GM23338 (cell line): ENCODE data around the gene GLG1. TPM values are rescaled to one million over a fixed set of nuclear protein-coding genes. Genes with fewer than 3 reads are reported as not detected.
"Not testable (repeated sequence)": the region's sequence is repeated elsewhere in the genome, so short reads cannot be mapped to it uniquely, and the experiment has no call there.

Experiments used
- ATAC-seq: fragments of 200-7000 bp; cut with Tn5 transposase; 3 replicates; pipeline ENCODE4 v1.9.1; 2020
- DNase-seq: peaks from one replicate; pipeline ENCODE4 v3.0.0-alpha.2; 2015; ENCODE audit warnings: low spot score
- H2AFZ ChIP-seq: fragments of 200-600 bp; sonication (generic); 2 replicates; pipeline ENCODE4 v1.8.0; 2016; ENCODE audit warnings: antibody characterized with exemption, mild to moderate bottlenecking, moderate library complexity
- H3F3A ChIP-seq: fragments of 200-600 bp; sonication (generic); replicated peaks from 2 replicates; pipeline ENCODE4 v1.8.0; 2017; ENCODE audit warnings: antibody characterized with exemption, mixed run types, low read depth
- H3K27ac ChIP-seq: fragments of 200-600 bp; sonication (generic); 2 replicates; pipeline ENCODE4 v1.6.1; 2016; ENCODE audit warnings: low read depth
- H3K27me3 ChIP-seq: fragments of 200-600 bp; sonication (generic); 2 replicates; pipeline ENCODE4 v1.8.0; 2016; ENCODE audit warnings: mild to moderate bottlenecking, mixed run types, moderate library complexity; ENCODE audit not compliant: insufficient read depth
- H3K36me3 ChIP-seq: fragments of 200-600 bp; sonication (generic); 2 replicates; pipeline ENCODE4 v1.8.0; 2016; ENCODE audit warnings: mild to moderate bottlenecking; ENCODE audit not compliant: insufficient read depth
- H3K4me1 ChIP-seq: fragments of 200-600 bp; sonication (generic); 2 replicates; pipeline ENCODE4 v1.8.0; 2016; ENCODE audit warnings: mild to moderate bottlenecking, moderate library complexity; ENCODE audit not compliant: insufficient read depth
- H3K4me2 ChIP-seq: fragments of 200-600 bp; sonication (generic); 2 replicates; pipeline ENCODE4 v1.7.1; 2017; ENCODE audit warnings: mixed run types
- H3K4me3 ChIP-seq: fragments of 200-600 bp; sonication (generic); 2 replicates; pipeline ENCODE4 v1.6.1; 2016; ENCODE audit warnings: mixed run types
- H3K79me2 ChIP-seq: fragments of 200-600 bp; sonication (generic); replicated peaks from 2 replicates; pipeline ENCODE4 v1.8.0; 2017; ENCODE audit warnings: mild to moderate bottlenecking; ENCODE audit not compliant: insufficient read depth
- H3K9me2 ChIP-seq: fragments of 200-600 bp; sonication (generic); 2 replicates; pipeline ENCODE4 v1.8.0; 2017; ENCODE audit not compliant: insufficient read depth
- H4K20me1 ChIP-seq: fragments of 200-600 bp; sonication (generic); replicated peaks from 2 replicates; pipeline ENCODE4 v1.8.0; 2017; ENCODE audit warnings: mild to moderate bottlenecking; ENCODE audit not compliant: insufficient read depth
- H3K27ac Mint-ChIP-seq: 2 replicates; pipeline ENCODE4 v1.8.0; 2020; ENCODE audit warnings: inconsistent platforms, mild to moderate bottlenecking, moderate library complexity, mixed read lengths
- H3K27me3 Mint-ChIP-seq: 3 replicates; pipeline ENCODE4 v1.8.0; 2022; ENCODE audit warnings: low read depth, mild to moderate bottlenecking, moderate library complexity, mixed read lengths, inconsistent platforms; ENCODE audit not compliant: insufficient read depth, poor library complexity
- H3K36me3 Mint-ChIP-seq: 3 replicates; pipeline ENCODE4 v1.8.0; 2021; ENCODE audit warnings: low read depth, mild to moderate bottlenecking, inconsistent platforms, moderate library complexity, mixed read lengths
- H3K4me1 Mint-ChIP-seq: 3 replicates; pipeline ENCODE4 v1.8.0; 2020; ENCODE audit warnings: mild to moderate bottlenecking, inconsistent platforms, mixed read lengths
- H3K4me3 Mint-ChIP-seq: 3 replicates; pipeline ENCODE4 v1.8.0; 2021; ENCODE audit warnings: moderate library complexity, mild to moderate bottlenecking, inconsistent platforms, mixed read lengths
- H3K9me3 Mint-ChIP-seq: 3 replicates; pipeline ENCODE4 v1.8.0; 2020; ENCODE audit warnings: moderate library complexity, mild to moderate bottlenecking, inconsistent platforms, mixed read lengths
- CREB1 ChIP-seq: fragments of 250-450 bp; sonication (Bioruptor Pico); IDR thresholded peaks from 2 replicates; pipeline ENCODE4 v1.5.0; 2020; ENCODE audit warnings: low read depth, mild to moderate bottlenecking, moderate library complexity
- EZH2 ChIP-seq: fragments of 200-600 bp; sonication (generic); IDR thresholded peaks from one replicate; pipeline ENCODE4 v1.8.0; 2017; ENCODE audit warnings: antibody characterized with exemption, mild to moderate bottlenecking, low read depth; ENCODE audit not compliant: unreplicated experiment
- JUNB ChIP-seq: IDR thresholded peaks from one replicate; pipeline ENCODE4 v1.6.1; 2016; ENCODE audit warnings: antibody characterized with exemption; ENCODE audit not compliant: unreplicated experiment
- NANOG ChIP-seq: IDR thresholded peaks from 2 replicates; pipeline ENCODE4 v1.6.1; 2016; ENCODE audit warnings: antibody characterized with exemption, borderline replicate concordance
- POLR2AphosphoS5 ChIP-seq: IDR thresholded peaks from 2 replicates; pipeline ENCODE4 v1.6.1; 2016; ENCODE audit warnings: antibody characterized with exemption, low read depth
- STAT1 ChIP-seq: IDR thresholded peaks from one replicate; pipeline ENCODE4 v1.6.1; 2016; ENCODE audit warnings: antibody characterized with exemption; ENCODE audit not compliant: unreplicated experiment
- ZNF114 ChIP-seq: fragments of 250-450 bp; sonication (Bioruptor Pico); IDR thresholded peaks from 2 replicates; pipeline ENCODE4 v1.5.0; 2020; ENCODE audit warnings: mild to moderate bottlenecking, moderate library complexity
- long read RNA-seq: library from polyadenylated mRNA; unstranded; transcript quantifications from one replicate; pipeline ENCODE4 v2.0.0, GENCODE V29; 2020; ENCODE audit not compliant: unreplicated experiment
- polyA plus RNA-seq: library from polyadenylated mRNA; unstranded; fragments of >200 nt; fragmentation: Nextera tagmentation; extraction: Ambion mirVana; gene quantifications from 2 replicates; pipeline ENCODE4 v1.2.1, GENCODE V29; 2016
- total RNA-seq: library from RNA; depleted of rRNA; stranded (reverse); fragments of >200 nt; shearing (Covaris generic); gene quantifications from 2 replicates; pipeline ENCODE4 v1.2.3, GENCODE V29; 2014; rRNA removed
- TF ChIP-seq, protein P1 (sequence below): IDR thresholded peaks from 2 replicates; pipeline ENCODE4 v1.6.1; 2016; ENCODE audit warnings: antibody characterized with exemption
- TF ChIP-seq, protein P2 (sequence below): IDR thresholded peaks from one replicate; pipeline ENCODE4 v1.6.1; 2018; ENCODE audit warnings: antibody characterized with exemption; ENCODE audit not compliant: unreplicated experiment

Gene GLG1
- total RNA-seq, result 211 and 226 TPM in 2 replicates
- 58.8 and 61.2 TPM in 2 replicates for polyA plus RNA-seq
- long read RNA-seq, full-length matches to known transcripts, result 2 of 22 reads
- long read RNA-seq, partial matches to known transcripts, result 13 of 22 reads
- long read RNA-seq, other reads (novel, unspliced or antisense), result 7 of 22 reads

DNA sequence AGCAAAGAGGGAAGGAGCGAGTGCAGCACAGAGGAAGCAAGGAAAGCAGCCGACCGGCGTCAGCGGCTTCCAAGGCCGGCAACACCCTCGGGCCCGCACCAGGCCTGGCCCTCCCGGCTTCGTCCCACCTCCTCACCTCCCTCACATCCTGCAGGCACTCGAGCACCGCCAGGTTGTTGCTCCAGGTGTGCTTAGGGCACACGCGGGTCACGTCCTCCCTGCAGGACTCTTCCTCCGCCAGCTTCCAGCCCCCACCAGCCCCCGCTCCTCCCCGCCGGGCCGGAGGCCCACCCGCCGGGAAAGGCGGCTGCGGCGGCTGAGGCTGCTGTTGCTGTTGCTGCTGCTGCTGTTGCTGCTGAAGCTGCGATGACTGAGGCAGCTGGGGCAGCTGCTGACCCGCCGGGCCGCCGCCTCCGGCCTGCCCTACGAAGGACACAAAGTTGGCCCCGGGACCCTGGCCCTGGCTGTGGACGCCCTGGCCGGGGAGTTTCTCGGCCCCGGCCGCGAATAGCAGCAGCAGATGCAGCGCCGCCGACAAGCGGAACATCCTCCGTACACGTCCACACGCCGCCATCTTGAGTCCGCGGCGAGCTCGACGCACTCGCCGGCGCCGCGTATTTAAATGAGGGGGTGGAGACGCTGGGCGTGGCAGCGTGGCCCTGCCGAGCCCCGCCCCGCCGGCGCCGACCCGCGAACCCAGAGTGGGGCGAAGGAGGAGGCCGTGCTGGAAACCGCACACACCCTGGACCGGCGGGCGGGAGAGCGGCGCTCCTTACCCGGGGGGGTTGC, at the start of gene GLG1:
Gene GLG1, minus strand, starts transcription at position 594 of the 789 bp plus-strand sequence. Its CDS starts 20 bp downstream, at position 574.
- no peak for TF ChIP-seq EZH2
- peak; percentile 24; the same call in 1 of the 2 replicates for TF ChIP-seq CREB1
- no peak for TF ChIP-seq NANOG
- TF ChIP-seq POLR2AphosphoS5, result peak; percentile 97
- peaks cover 34% of the 10 kb centered on the region for H3K4me1 Mint-ChIP-seq
- Histone ChIP-seq H3K4me1 (peaks cover 33% of the 10 kb centered on the region), H3K36me3 (no peaks in the 10 kb centered on the region), H3K4me3 (peak within 1 kb of the TSS; percentile 91), H3F3A (no peaks in the 10 kb centered on the region), H3K27me3 (no peaks in the 10 kb centered on the region), H3K9me2 (no peaks in the 10 kb centered on the region), H4K20me1 (peaks cover 39% of the 10 kb centered on the region), H2AFZ (peak within 1 kb of the TSS; percentile 80), H3K79me2 (peaks cover 50% of the 10 kb centered on the region), H3K4me2 (peak within 1 kb of the TSS; percentile 97), H3K27ac (peak within 1 kb of the TSS; percentile 87)
- H3K27me3 Mint-ChIP-seq, result peaks cover 7% of the 10 kb centered on the region
- no peaks in the 10 kb centered on the region for H3K9me3 Mint-ChIP-seq
- ATAC-seq, result peak; percentile 89
- peak within 1 kb of the TSS; percentile 96 for H3K27ac Mint-ChIP-seq
- H3K36me3 Mint-ChIP-seq, result no peaks in the 10 kb centered on the region; the same call in 1 of the 3 replicates
- H3K4me3 Mint-ChIP-seq, result peak within 1 kb of the TSS; percentile 89
- peak; percentile 95 for DNase-seq

DNA sequence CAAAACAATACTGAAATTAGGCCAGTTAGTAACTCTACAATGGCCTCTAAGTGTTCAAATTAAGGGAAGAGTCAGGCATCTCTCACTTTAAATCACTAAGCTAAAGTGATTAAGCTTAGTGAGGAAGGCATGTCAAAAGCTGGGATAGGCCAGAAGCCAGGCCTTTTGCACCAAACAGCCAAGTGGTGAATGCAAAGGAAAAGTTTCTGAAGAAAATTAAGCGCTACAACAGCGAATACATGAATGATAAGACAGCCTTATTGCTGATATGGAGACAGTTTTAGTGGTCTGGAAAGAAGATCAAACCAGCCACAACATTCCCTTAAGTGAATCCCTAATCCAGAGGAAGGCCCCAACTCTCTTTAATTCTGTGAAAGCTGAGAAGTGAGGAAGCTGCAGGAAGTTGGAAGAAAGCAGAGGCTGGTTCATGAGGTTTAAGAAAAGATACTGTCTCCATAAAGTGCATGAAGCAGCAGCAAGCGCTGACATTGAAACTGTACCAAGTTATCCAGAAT, 47.7 kb upstream of the GLG1 start:
- no peak overlapping the region for H2AFZ ChIP-seq
- Mint-ChIP-seq H3K27me3 (peaks cover 1% of the 10 kb centered on the region), H3K4me3 (no peak overlapping the region), H3K36me3 (peaks cover 77% of the 10 kb centered on the region), H3K4me1 (no peaks in the 10 kb centered on the region; the same call in 2 of the 3 replicates), H3K9me3 (no peaks in the 10 kb centered on the region; the same call in 2 of the 3 replicates), H3K27ac (no peak overlapping the region)
- H3K79me2 ChIP-seq, result peaks cover 100% of the 10 kb centered on the region
- peaks cover 81% of the 10 kb centered on the region for H4K20me1 ChIP-seq
- no peaks in the 10 kb centered on the region for H3K9me2 ChIP-seq
- DNase-seq (no peak), ATAC-seq (no peak)
- peak overlapping the region; percentile 73; the same call in 1 of the 2 replicates for H3K27ac ChIP-seq
- no peaks in the 10 kb centered on the region for H3K4me1 ChIP-seq
- no peak overlapping the region for H3K4me3 ChIP-seq
- TF ChIP-seq ZNF114 (CRISPR knock-in tag) (no peak), STAT1 (no peak), JUNB (no peak), EZH2 (no peak)
- TF ChIP-seq, protein P1, sequence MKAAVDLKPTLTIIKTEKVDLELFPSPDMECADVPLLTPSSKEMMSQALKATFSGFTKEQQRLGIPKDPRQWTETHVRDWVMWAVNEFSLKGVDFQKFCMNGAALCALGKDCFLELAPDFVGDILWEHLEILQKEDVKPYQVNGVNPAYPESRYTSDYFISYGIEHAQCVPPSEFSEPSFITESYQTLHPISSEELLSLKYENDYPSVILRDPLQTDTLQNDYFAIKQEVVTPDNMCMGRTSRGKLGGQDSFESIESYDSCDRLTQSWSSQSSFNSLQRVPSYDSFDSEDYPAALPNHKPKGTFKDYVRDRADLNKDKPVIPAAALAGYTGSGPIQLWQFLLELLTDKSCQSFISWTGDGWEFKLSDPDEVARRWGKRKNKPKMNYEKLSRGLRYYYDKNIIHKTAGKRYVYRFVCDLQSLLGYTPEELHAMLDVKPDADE, result no peak
- TF ChIP-seq, protein P2, sequence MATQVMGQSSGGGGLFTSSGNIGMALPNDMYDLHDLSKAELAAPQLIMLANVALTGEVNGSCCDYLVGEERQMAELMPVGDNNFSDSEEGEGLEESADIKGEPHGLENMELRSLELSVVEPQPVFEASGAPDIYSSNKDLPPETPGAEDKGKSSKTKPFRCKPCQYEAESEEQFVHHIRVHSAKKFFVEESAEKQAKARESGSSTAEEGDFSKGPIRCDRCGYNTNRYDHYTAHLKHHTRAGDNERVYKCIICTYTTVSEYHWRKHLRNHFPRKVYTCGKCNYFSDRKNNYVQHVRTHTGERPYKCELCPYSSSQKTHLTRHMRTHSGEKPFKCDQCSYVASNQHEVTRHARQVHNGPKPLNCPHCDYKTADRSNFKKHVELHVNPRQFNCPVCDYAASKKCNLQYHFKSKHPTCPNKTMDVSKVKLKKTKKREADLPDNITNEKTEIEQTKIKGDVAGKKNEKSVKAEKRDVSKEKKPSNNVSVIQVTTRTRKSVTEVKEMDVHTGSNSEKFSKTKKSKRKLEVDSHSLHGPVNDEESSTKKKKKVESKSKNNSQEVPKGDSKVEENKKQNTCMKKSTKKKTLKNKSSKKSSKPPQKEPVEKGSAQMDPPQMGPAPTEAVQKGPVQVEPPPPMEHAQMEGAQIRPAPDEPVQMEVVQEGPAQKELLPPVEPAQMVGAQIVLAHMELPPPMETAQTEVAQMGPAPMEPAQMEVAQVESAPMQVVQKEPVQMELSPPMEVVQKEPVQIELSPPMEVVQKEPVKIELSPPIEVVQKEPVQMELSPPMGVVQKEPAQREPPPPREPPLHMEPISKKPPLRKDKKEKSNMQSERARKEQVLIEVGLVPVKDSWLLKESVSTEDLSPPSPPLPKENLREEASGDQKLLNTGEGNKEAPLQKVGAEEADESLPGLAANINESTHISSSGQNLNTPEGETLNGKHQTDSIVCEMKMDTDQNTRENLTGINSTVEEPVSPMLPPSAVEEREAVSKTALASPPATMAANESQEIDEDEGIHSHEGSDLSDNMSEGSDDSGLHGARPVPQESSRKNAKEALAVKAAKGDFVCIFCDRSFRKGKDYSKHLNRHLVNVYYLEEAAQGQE, result no peak
- H3K36me3 ChIP-seq, result peaks cover 62% of the 10 kb centered on the region
- H3K27me3 ChIP-seq, result no peaks in the 10 kb centered on the region
- H3K4me2 ChIP-seq, result no peak overlapping the region
- H3F3A ChIP-seq, result peaks cover 16% of the 10 kb centered on the region

DNA sequence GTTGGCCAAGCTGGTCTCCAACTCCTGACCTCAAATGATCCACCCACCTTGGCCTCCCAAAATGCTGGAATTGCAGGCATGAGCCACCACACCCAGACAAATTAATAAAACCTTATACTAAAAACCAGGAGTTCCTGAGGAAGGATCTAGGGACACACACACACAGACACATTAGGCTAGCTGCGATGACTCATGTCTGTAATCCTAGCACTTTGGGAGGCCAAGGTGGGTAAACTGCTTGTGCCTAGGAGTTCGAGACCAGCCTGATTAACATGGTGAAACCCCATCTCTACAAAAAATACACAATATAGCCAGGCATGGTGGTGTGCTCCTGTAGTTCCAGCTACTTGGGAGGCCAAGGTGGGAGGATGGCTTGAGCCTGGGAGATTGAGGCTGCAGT, 46.0 kb upstream of the GLG1 start:
- H3K4me3 Mint-ChIP-seq, H3K4me3 ChIP-seq, H3K9me2 ChIP-seq, H3K27me3 ChIP-seq, H3K9me3 Mint-ChIP-seq, ATAC-seq, H3K27me3 Mint-ChIP-seq, H3K4me1 ChIP-seq, H3K4me1 Mint-ChIP-seq, H2AFZ ChIP-seq, H3K4me2 ChIP-seq, H3K27ac ChIP-seq, DNase-seq: not testable (repeated sequence)
- peaks cover 77% of the 10 kb centered on the region for H3K36me3 Mint-ChIP-seq
- peaks cover 72% of the 10 kb centered on the region for H3K36me3 ChIP-seq
- H3K79me2 ChIP-seq, result peaks cover 92% of the 10 kb centered on the region
- H3F3A ChIP-seq, result peaks cover 19% of the 10 kb centered on the region
- H3K27ac Mint-ChIP-seq, result peak overlapping the region; percentile 40; the same call in 1 of the 2 replicates
- H4K20me1 ChIP-seq, result peaks cover 73% of the 10 kb centered on the region
